Aorta (tissue), 5 donors: ENCODE measurements around the gene MAN1A1. TPM values are rescaled to one million over a fixed set of nuclear protein-coding genes. Genes with fewer than 3 reads are reported as not detected.

Experiments used
- ATAC-seq: fragments of 200-7000 bp; cut with Tn5 transposase; one replicate; pipeline ENCODE4 v1.9.1; 2022; ENCODE audit warnings: moderate library complexity; ENCODE audit not compliant: low FRiP score
- DNase-seq, 2 donors: peaks; one replicate each; pipeline ENCODE4 v3.0.0-alpha.2; 2020
- H3K27ac ChIP-seq, 2 donors: one replicate each; pipeline ENCODE4 v1.5.1; 2013; ENCODE audit warnings: low read length in 2 of 2, mild to moderate bottlenecking in 2 of 2, moderate library complexity in 2 of 2, control low read depth in 1 of 2, inconsistent platforms in 1 of 2, low read depth in 1 of 2
- H3K27me3 ChIP-seq, 2 donors: one replicate each; pipeline ENCODE4 v1.6.1; 2013; ENCODE audit warnings: control low read depth in 1 of 2, low read length in 1 of 2, mild to moderate bottlenecking in 1 of 2, moderate library complexity in 1 of 2; ENCODE audit not compliant: insufficient read depth in 2 of 2, control insufficient read depth in 1 of 2
- H3K36me3 ChIP-seq, 2 donors: one replicate each; pipeline ENCODE4 v1.6.1; 2013; ENCODE audit warnings: control low read depth in 1 of 2, low read length in 1 of 2, mild to moderate bottlenecking in 1 of 2; ENCODE audit not compliant: insufficient read depth in 2 of 2, control insufficient read depth in 1 of 2
- H3K4me1 ChIP-seq, 2 donors: one replicate each; pipeline ENCODE4 v1.6.1; 2013; ENCODE audit warnings: low read length in 2 of 2, control low read depth in 1 of 2, mild to moderate bottlenecking in 1 of 2, moderate library complexity in 1 of 2; ENCODE audit not compliant: insufficient read depth in 2 of 2, control insufficient read depth in 1 of 2
- H3K4me3 ChIP-seq, 2 donors: one replicate each; pipeline ENCODE4 v1.5.1; 2013; ENCODE audit warnings: low read length in 2 of 2, control low read depth in 1 of 2, mild to moderate bottlenecking in 1 of 2
- H3K9me3 ChIP-seq: one replicate; pipeline ENCODE4 v1.6.1; 2013; ENCODE audit warnings: mild to moderate bottlenecking, low read length; ENCODE audit not compliant: control insufficient read depth
- WGBS, 2 donors: extraction: QIAGEN DNeasy Blood & Tissue Kit; methylation state at CpG; one replicate each; pipeline ENCODE4 v1.1.7; 2013; 5-methylcytosine and 5-hydroxymethylcytosine counted together
- intact Hi-C, 2 donors: fragments of 100-400 bp; cut with DNase I; formaldehyde crosslinking; loops; one replicate each; pipeline versions ENCODE4 v1.14.2 to v1.15.0; 2022
- polyA plus RNA-seq, 2 donors: library from polyadenylated mRNA; stranded (reverse); fragments of 200-250 nt; gene quantifications; one replicate each; pipeline ENCODE4 v1.2.3, GENCODE V29; 2013
- total RNA-seq, 2 donors: library from RNA; stranded (reverse); fragmentation: NEBNext Ultra II Directional; extraction: Animal tissue kit (Norgen Biotek cat#: 25700); gene quantifications; one replicate each; pipeline ENCODE4 v1.2.1, GENCODE V29; 2021
- donor health status: healthy with polysubstance abuse.
- donor health status: Bipolar disorder and iron deficiency.
- donor health status: DM: no; HTN: no; CAD: no.
- donor health status: DM: no; HTN: no; CAD: no.
- donor health status: DM: yes; HTN: yes; CAD: no.

MAN1A1 gene
- total and polyA plus RNA-seq, 4 donors = 22.2 to 76.0 (median 40.2) TPM

- Histone ChIP-seq H3K4me3 (no peak overlapping the region), H3K27me3 (no peaks in the 10 kb centered on the region), H3K27ac (no peak overlapping the region), H3K36me3 (no peaks in the 10 kb centered on the region), H3K9me3 (no peaks in the 10 kb centered on the region), H3K4me1 (no peaks in the 10 kb centered on the region)
- no peak for DNase-seq
- WGBS, 2 donors = 24 to 28% methylated on average over 4 of the region's 4 CpGs
- ATAC-seq = peak; percentile 82
- intact Hi-C loops = loop anchor here (5.0 kb wide), 2 partner anchors 218 to 223 kb away; partner anchors contain the start of gene MAN1A1 (in 1 of the 2)
Observed at GRCh38 chr6:119129148-119129967, 220.2 kb downstream of the MAN1A1 start.

DNA sequence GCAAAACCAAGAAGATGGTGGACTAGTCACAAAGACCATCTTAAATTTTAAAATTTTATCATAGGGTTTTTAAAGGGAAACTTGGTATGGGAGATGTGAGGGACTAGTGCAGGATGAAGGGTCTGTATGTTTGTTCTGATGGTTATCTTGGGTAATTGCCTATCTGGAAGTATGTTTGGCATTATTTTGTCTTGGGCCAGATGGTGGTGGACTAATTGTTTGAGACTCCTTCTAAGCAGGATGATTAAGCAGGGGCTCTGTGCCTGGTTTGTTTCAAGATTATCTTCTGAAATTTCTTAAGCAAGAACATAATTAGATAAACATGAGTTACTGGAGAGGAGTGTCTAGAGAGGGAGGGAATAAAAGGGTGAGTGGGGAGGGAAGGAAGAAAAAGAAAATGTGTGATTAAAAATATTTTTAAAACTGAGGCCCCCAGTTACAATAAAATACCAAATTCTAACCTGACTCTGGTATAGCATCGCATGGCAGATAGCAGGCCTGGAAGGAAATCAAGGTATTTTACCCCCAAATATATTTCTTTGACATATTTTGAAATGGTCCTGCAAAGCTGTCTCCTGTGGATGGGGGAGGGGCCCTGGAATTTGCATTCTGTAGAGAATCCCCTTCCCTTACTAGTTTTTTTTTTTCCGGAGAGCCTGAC is 221.2 kb downstream of the MAN1A1 start:
- H3K36me3 ChIP-seq = no peaks in the 10 kb centered on the region
- H3K4me1 ChIP-seq = no peaks in the 10 kb centered on the region
- WGBS, 2 donors = 87 to 90% methylated on average over 2 of the region's 2 CpGs
- ATAC-seq = no peak
- no peaks in the 10 kb centered on the region for H3K27me3 ChIP-seq
- intact Hi-C loops = loop anchor here (5.0 kb wide), 2 partner anchors 219 to 224 kb away; partner anchors contain the start of gene MAN1A1 (in 1 of the 2)
- H3K4me3 ChIP-seq = no peak overlapping the region
- no peaks in the 10 kb centered on the region for H3K9me3 ChIP-seq
- DNase-seq = no peak
- H3K27ac ChIP-seq = no peak overlapping the region

DNA sequence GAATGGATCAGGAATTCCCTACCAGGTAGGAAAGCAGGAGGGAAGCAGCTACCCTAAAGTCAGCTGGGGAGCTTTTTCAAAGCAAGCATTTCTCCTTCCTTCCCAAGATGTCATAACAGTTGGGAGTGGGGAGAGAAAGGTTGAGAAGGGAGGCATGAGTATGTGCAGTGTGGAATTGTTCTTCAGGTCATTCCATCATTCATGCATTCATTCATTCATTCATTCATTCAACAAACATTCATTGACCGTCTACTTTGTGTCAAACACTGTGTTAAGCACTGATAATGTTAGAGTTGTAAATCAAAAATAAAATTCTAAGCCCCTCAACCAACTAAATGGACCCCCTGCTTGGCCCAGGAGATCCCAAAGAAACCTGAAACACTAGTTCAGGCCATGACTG is 221.9 kb downstream of the MAN1A1 start:
- H3K36me3 ChIP-seq = no peaks in the 10 kb centered on the region
- DNase-seq (no peak), ATAC-seq (no peak)
- intact Hi-C loops = loop anchor here (5.0 kb wide), 2 partner anchors 220 to 225 kb away; partner anchors contain the start of gene MAN1A1 (in 1 of the 2)
- H3K27me3 ChIP-seq = no peaks in the 10 kb centered on the region
- H3K4me1 ChIP-seq = no peaks in the 10 kb centered on the region
- 90 to 100% methylated on average over 1 of the region's 1 CpG for WGBS, 2 donors
- no peak overlapping the region for H3K4me3 ChIP-seq
- H3K9me3 ChIP-seq = no peaks in the 10 kb centered on the region
- H3K27ac ChIP-seq = no peak overlapping the region
